HepG2 (cell line): ENCODE results near the gene TMEM209. TPM values are rescaled to one million over a fixed set of nuclear protein-coding genes. Genes with fewer than 3 reads are reported as not detected.

Source experiments
- ATAC-seq: fragments of 200-7000 bp; cut with Tn5 transposase; 3 replicates; pipeline ENCODE4 v1.9.1; 2020; ENCODE audit warnings: mild to moderate bottlenecking, moderate library complexity
- BruUV-seq: library from RNA; stranded (reverse); fragments of 400-500 nt; replicated peaks from 2 replicates; lab custom pipeline; 2021; lab: Mats Ljungman, UMichigan
- CTCF ChIA-PET: fragments of 300-600 bp; formaldehyde crosslinking; extraction: SDS; loops from one replicate; lab custom pipeline; 2021; ENCODE audit warnings: low total read pairs, inconsistent platforms, low intra/inter-chr PET ratio; lab: Yijun Ruan, JAX
- POLR2A ChIA-PET: fragments of 350-600 bp; sonication (Branson Sonifier 250); formaldehyde crosslinking; loops from one replicate; lab custom pipeline; 2020; ENCODE audit warnings: antibody characterized with exemption, inconsistent platforms; lab: Yijun Ruan, JAX
- DNase-seq: peaks from one replicate; pipeline ENCODE4 v3.0.0-alpha.2; 2015; ENCODE audit warnings: low spot score
- FAIRE-seq: peaks from 3 replicates; lab custom pipeline; 2011; peaks lifted over from hg19 to GRCh38; lab: Jason Lieb, UNC
- H2AFZ ChIP-seq: one replicate; pipeline ENCODE4 v1.6.1; 2011; ENCODE audit warnings: low read length, inconsistent platforms
- H3K27ac ChIP-seq: fragments of 300-600 bp; 3 replicates; pipeline ENCODE4 v1.8.0; 2011; ENCODE audit warnings: mixed run types, mild to moderate bottlenecking, mixed read lengths, low read length, inconsistent platforms; ENCODE audit not compliant: insufficient read depth; ENCODE audit errors: extremely low read length
- H3K27me3 ChIP-seq, 2 experiments: fragments of 200-600 bp in 1 of 2; 2 replicates in 1 of 2; 3 replicates in 1 of 2; pipeline versions ENCODE4 v1.6.0 to v1.8.0; 2011; ENCODE audit warnings: low read length in 2 of 2, mild to moderate bottlenecking in 2 of 2, moderate library complexity in 2 of 2, inconsistent platforms in 1 of 2; ENCODE audit not compliant: insufficient read depth in 2 of 2, control insufficient read depth in 1 of 2
- H3K36me3 ChIP-seq, 2 experiments: fragments of 200-600 bp in 1 of 2; replicated peaks in 1 of 2; 2 replicates in 1 of 2; 3 replicates in 1 of 2; pipeline versions ENCODE4 v1.5.1 to v1.8.0; 2011; ENCODE audit warnings: low read length in 2 of 2, inconsistent platforms in 1 of 2; ENCODE audit not compliant: insufficient read depth in 2 of 2, control insufficient read depth in 1 of 2
- H3K4me1 ChIP-seq: 2 replicates; pipeline ENCODE4 v1.5.1; 2012; ENCODE audit warnings: low read length, inconsistent platforms; ENCODE audit not compliant: insufficient read depth
- H3K4me2 ChIP-seq: 2 replicates; pipeline ENCODE4 v1.6.0; 2011; ENCODE audit warnings: low read depth, low read length, inconsistent platforms
- H3K4me3 ChIP-seq, 3 experiments: fragments of 200-600 bp in 1 of 3; sonication (generic), shearing (Covaris generic) in 1 of 3; replicated peaks in 1 of 3; 2 replicates each; pipeline ENCODE4 v1.5.1; 2011 to 2016; ENCODE audit warnings: low read length in 3 of 3, inconsistent platforms in 2 of 3, low read depth in 2 of 3, mild to moderate bottlenecking in 2 of 3, control low read depth in 1 of 3, mixed read lengths in 1 of 3; ENCODE audit not compliant: insufficient read depth in 1 of 3
- H3K79me2 ChIP-seq: one replicate; pipeline ENCODE4 v1.6.1; 2011; ENCODE audit warnings: low read length, inconsistent platforms; ENCODE audit not compliant: insufficient read depth
- H3K9ac ChIP-seq: 2 replicates; pipeline ENCODE4 v1.6.0; 2011; ENCODE audit warnings: mild to moderate bottlenecking, low read depth, low read length, inconsistent platforms; ENCODE audit not compliant: insufficient read depth
- H3K9me3 ChIP-seq: 2 replicates; pipeline ENCODE4 v1.5.1; 2012; ENCODE audit warnings: mild to moderate bottlenecking, low read length
- H4K20me1 ChIP-seq: 2 replicates; pipeline ENCODE4 v1.6.0; 2011; ENCODE audit warnings: inconsistent platforms, mild to moderate bottlenecking, low read length, moderate library complexity; ENCODE audit not compliant: insufficient read depth
- ATF7 ChIP-seq, 2 experiments: fragments of 450-650 bp in 1 of 2; sonication (generic) in 1 of 2; formaldehyde crosslinking in 1 of 2; IDR thresholded peaks; 2 replicates each; pipeline versions ENCODE4 v1.4.0 to v1.6.1; 2016 to 2020; ENCODE audit warnings: antibody characterized with exemption in 1 of 2, mild to moderate bottlenecking in 1 of 2, missing genetic modification reagents in 1 of 2
- NR2F1 ChIP-seq, 2 experiments: fragments of 450-650 bp in 1 of 2; formaldehyde crosslinking in 1 of 2; IDR thresholded peaks; 2 replicates each; pipeline versions ENCODE4 v1.5.0 to v1.6.1; 2016 to 2020; ENCODE audit warnings: mild to moderate bottlenecking in 1 of 2, missing compliant biosample characterization in 1 of 2, missing genetic modification reagents in 1 of 2, moderate library complexity in 1 of 2
- PHF20 ChIP-seq: sonication (generic); formaldehyde crosslinking; IDR thresholded peaks from 2 replicates; pipeline ENCODE4 v1.5.0; 2020; ENCODE audit warnings: mild to moderate bottlenecking, missing genetic modification reagents
- RAD21 ChIP-seq: fragments of 450-650 bp; formaldehyde crosslinking; IDR thresholded peaks from 2 replicates; pipeline ENCODE4 v1.5.0; 2020; ENCODE audit warnings: mild to moderate bottlenecking
- SMARCC2 ChIP-seq: fragments of 450-650 bp; IDR thresholded peaks from 2 replicates; pipeline ENCODE4 v1.6.1; 2017; ENCODE audit warnings: antibody characterized with exemption, mild to moderate bottlenecking
- TAF1 ChIP-seq: sonication (generic); formaldehyde crosslinking; IDR thresholded peaks from 2 replicates; pipeline ENCODE4 v1.4.0; 2020; ENCODE audit warnings: missing genetic modification reagents
- TEAD3 ChIP-seq: optimal IDR thresholded peaks from 2 replicates; pipeline ENCODE3; 2016; ENCODE audit warnings: borderline replicate concordance
- ZNF232 ChIP-seq: sonication (generic); formaldehyde crosslinking; IDR thresholded peaks from 2 replicates; pipeline ENCODE4 v1.4.0; 2020; ENCODE audit warnings: missing genetic modification reagents, borderline replicate concordance
- ZNF460 ChIP-seq: sonication (generic); formaldehyde crosslinking; IDR thresholded peaks from 2 replicates; pipeline ENCODE4 v1.5.1; 2020; ENCODE audit warnings: missing genetic modification reagents, mild to moderate bottlenecking, borderline replicate concordance
- ZNF749 ChIP-seq: sonication (generic); formaldehyde crosslinking; IDR thresholded peaks from 2 replicates; pipeline ENCODE4 v1.8.0; 2022; ENCODE audit warnings: mild to moderate bottlenecking, missing genetic modification reagents, moderate library complexity, borderline replicate concordance
- WGBS: methylation state at CpG from one replicate; pipeline ENCODE4 v1.1.6; 2017; ENCODE audit warnings: low lambda C conversion rate; 5-methylcytosine and 5-hydroxymethylcytosine counted together
- in situ Hi-C: cut with HindIII; loops from 2 replicates; pipeline ENCODE4 v1.10.0; 2017; ENCODE audit warnings: low pct_unique_long_range_greater_than_20kb; ENCODE audit not compliant: extremely low pct_ligation_motif_present
- intact Hi-C: fragments of 100-400 bp; cut with micrococcal nuclease; formaldehyde crosslinking; loops from one replicate; pipeline ENCODE4 v1.10.0; 2022; ENCODE audit not compliant: unreplicated experiment
- polyA plus RNA-seq, 8 experiments: library from polyadenylated mRNA; depleted of rRNA in 3 of 8; stranded (reverse) in 7 of 8; unstranded in 1 of 8; fragments of >200 nt; fragmentation: Illumina TruSeq in 4 of 8; extraction: Trizol in 4 of 8; gene quantifications; 2 replicates each; pipeline versions ENCODE4 v1.2.1 to v1.2.3, GENCODE V29; 2011 to 2016; ENCODE audit warnings: low read depth in 4 of 8, missing spikeins in 1 of 8, mixed read lengths in 1 of 8; ENCODE audit not compliant: insufficient read depth in 1 of 8
- total RNA-seq, 5 experiments: library from RNA; depleted of rRNA; stranded (reverse); fragments of >200 nt; fragmentation: Illumina TruSeq; extraction: Trizol; gene quantifications; 2 replicates each; pipeline ENCODE4 v1.2.3, GENCODE V29; 2016; ENCODE audit warnings: low read depth in 1 of 5
- TF ChIP-seq, protein P1 (sequence below): sonication (generic); formaldehyde crosslinking; IDR thresholded peaks from 2 replicates; pipeline ENCODE4 v1.8.1; 2023; ENCODE audit warnings: mild to moderate bottlenecking, missing genetic modification reagents
- TF ChIP-seq, protein P2 (sequence below), 2 experiments: IDR thresholded peaks; 2 replicates each; pipeline ENCODE4 v1.6.1; 2011 to 2012; ENCODE audit warnings: low read length in 2 of 2, borderline replicate concordance in 1 of 2, low read depth in 1 of 2, mild to moderate bottlenecking in 1 of 2, moderate library complexity in 1 of 2
- TF ChIP-seq, protein P3 (sequence below): sonication (generic); formaldehyde crosslinking; IDR thresholded peaks from 2 replicates; pipeline ENCODE4 v1.4.0; 2020; ENCODE audit warnings: missing genetic modification reagents

The TMEM209 gene
- total and polyA plus RNA-seq, 2 of the 13 experiments (the other 11 are each of a cell fraction or from before 2014, with no cell fraction given) = 14.5 to 15.6 TPM

DNA sequence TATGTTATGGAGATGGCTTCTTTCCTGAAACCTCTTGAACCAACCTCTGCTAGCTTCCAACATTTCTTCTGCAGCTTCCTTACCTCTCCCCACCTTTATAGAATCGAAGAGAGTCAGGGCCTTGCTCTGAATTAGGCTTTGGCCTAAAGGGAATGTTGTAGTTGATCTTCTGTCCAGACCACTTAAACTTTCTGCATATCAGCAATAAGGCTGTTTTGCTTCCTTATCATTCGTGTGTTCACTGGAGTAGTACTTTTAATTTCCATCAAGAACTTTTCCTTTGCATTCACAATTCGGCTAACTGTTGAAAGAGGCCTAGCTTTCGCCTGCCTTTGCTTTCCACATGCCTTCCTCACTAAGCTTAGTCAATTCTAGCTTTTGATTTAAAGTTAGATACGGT is 86.9 kb downstream of the TMEM209 start:
- Histone ChIP-seq H3K36me3 (peaks cover 7 to 19% of the 10 kb centered on the region in 2 experiments), H3K9me3 (no peaks in the 10 kb centered on the region), H3K9ac (no peak overlapping the region), H3K4me2 (no peak overlapping the region), H3K79me2 (no peaks in the 10 kb centered on the region), H2AFZ (no peak overlapping the region), H3K27ac (no peak overlapping the region), H3K4me1 (peaks cover 15% of the 10 kb centered on the region), H4K20me1 (no peaks in the 10 kb centered on the region), H3K4me3 (no peak overlapping the region), H3K27me3 (no peaks in the 10 kb centered on the region)
- TF ChIP-seq ZNF460 (CRISPR knock-in tag) = no peak
- intact Hi-C loops (no loop called here), in situ Hi-C loops (no loop called here)
- CTCF ChIA-PET = no interaction called here
- FAIRE-seq (no peak), DNase-seq (no peak), ATAC-seq (no peak)
- WGBS = 95% methylated on average over 5 of the region's 5 CpGs
- POLR2A ChIA-PET = interaction anchor here (0.7 kb wide), 1 partner anchor 159 kb away, joined by 4 read pairs; no protein-coding TSS in a partner anchor
- no TSS peak for BruUV-seq

DNA sequence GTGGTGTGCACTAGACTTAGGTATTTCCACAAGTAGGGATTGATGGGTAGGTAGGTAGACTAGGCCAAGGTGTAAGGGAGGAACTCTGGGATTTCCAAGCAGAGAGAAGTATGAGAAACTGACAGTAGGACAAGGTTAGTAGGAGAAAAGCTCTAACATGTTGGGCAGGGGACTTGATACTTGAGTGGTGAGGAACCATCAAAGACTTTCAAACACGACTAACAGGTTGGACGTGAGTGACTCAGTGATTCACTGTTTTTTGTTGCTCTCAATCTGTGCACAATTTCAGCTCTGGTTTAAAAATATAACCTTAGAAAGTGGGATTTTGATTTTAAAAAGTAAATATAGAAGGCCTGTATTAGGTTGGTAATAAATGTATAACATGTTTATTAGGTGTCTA is 90.4 kb downstream of the TMEM209 start:
- Histone ChIP-seq H3K27me3 (no peaks in the 10 kb centered on the region), H4K20me1 (no peaks in the 10 kb centered on the region), H3K9ac (no peak overlapping the region), H3K4me3 (no peak overlapping the region), H3K36me3 (peaks cover 1 to 4% of the 10 kb centered on the region in 2 experiments; a peak in 2 of 5 replicates), H2AFZ (no peak overlapping the region), H3K27ac (no peak overlapping the region), H3K9me3 (no peaks in the 10 kb centered on the region), H3K79me2 (no peaks in the 10 kb centered on the region), H3K4me1 (peaks cover 20% of the 10 kb centered on the region), H3K4me2 (no peak overlapping the region)
- no peak for DNase-seq
- POLR2A ChIA-PET = no interaction called here
- WGBS = 98% methylated on average over 2 of the region's 2 CpGs
- intact Hi-C loops = no loop called here
- no peak for ATAC-seq
- FAIRE-seq = no peak
- CTCF ChIA-PET = no interaction called here
- BruUV-seq = no TSS peak
- in situ Hi-C loops = no loop called here
- TF ChIP-seq ZNF232 (CRISPR knock-in tag) (no peak), ATF7 (IDR thresholded peaks at IDR 0.05) (no peak), ATF7 (CRISPR knock-in tag; IDR thresholded peaks at IDR 0.05) (no peak), TAF1 (no peak), SMARCC2 (no peak), RAD21 (CRISPR knock-in tag) (no peak), ZNF749 (CRISPR knock-in tag) (no peak), TEAD3 (CRISPR knock-in tag) (no peak), NR2F1 (CRISPR knock-in tag; IDR thresholded peaks at IDR 0.05) (no peak), PHF20 (CRISPR knock-in tag) (no peak)
- TF ChIP-seq, protein P1, sequence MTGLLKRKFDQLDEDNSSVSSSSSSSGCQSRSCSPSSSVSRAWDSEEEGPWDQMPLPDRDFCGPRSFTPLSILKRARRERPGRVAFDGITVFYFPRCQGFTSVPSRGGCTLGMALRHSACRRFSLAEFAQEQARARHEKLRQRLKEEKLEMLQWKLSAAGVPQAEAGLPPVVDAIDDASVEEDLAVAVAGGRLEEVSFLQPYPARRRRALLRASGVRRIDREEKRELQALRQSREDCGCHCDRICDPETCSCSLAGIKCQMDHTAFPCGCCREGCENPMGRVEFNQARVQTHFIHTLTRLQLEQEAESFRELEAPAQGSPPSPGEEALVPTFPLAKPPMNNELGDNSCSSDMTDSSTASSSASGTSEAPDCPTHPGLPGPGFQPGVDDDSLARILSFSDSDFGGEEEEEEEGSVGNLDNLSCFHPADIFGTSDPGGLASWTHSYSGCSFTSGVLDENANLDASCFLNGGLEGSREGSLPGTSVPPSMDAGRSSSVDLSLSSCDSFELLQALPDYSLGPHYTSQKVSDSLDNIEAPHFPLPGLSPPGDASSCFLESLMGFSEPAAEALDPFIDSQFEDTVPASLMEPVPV = no peak
- TF ChIP-seq, protein P2, sequence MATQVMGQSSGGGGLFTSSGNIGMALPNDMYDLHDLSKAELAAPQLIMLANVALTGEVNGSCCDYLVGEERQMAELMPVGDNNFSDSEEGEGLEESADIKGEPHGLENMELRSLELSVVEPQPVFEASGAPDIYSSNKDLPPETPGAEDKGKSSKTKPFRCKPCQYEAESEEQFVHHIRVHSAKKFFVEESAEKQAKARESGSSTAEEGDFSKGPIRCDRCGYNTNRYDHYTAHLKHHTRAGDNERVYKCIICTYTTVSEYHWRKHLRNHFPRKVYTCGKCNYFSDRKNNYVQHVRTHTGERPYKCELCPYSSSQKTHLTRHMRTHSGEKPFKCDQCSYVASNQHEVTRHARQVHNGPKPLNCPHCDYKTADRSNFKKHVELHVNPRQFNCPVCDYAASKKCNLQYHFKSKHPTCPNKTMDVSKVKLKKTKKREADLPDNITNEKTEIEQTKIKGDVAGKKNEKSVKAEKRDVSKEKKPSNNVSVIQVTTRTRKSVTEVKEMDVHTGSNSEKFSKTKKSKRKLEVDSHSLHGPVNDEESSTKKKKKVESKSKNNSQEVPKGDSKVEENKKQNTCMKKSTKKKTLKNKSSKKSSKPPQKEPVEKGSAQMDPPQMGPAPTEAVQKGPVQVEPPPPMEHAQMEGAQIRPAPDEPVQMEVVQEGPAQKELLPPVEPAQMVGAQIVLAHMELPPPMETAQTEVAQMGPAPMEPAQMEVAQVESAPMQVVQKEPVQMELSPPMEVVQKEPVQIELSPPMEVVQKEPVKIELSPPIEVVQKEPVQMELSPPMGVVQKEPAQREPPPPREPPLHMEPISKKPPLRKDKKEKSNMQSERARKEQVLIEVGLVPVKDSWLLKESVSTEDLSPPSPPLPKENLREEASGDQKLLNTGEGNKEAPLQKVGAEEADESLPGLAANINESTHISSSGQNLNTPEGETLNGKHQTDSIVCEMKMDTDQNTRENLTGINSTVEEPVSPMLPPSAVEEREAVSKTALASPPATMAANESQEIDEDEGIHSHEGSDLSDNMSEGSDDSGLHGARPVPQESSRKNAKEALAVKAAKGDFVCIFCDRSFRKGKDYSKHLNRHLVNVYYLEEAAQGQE (IDR thresholded peaks at IDR 0.05; ENCODE audit: borderline replicate concordance in 1 of 2, low read depth in 1 of 2, low read length in 2 of 2) = no peak
- TF ChIP-seq, protein P3, sequence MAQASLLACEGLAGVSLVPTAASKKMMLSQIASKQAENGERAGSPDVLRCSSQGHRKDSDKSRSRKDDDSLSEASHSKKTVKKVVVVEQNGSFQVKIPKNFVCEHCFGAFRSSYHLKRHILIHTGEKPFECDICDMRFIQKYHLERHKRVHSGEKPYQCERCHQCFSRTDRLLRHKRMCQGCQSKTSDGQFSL (CRISPR knock-in tag) = no peak
